A549 (cell line): ENCODE results near the gene TGFBR2. TPM values are rescaled to one million over a fixed set of nuclear protein-coding genes. Genes with fewer than 3 reads are reported as not detected.

Source experiments
- ATAC-seq, 2 experiments: fragments of 200-7000 bp in 1 of 2; fragments of >200 bp in 1 of 2; cut with Nextera tagmentation in 1 of 2; cut with Tn5 transposase in 1 of 2; 3 replicates each; pipeline versions ENCODE4 v1.8.0 to v1.9.1; 2018 to 2020; ENCODE audit warnings: mild to moderate bottlenecking in 1 of 2, moderate library complexity in 1 of 2
- CTCF ChIA-PET: fragments of 300-600 bp; sonication (Branson Sonifier 250); formaldehyde crosslinking; extraction: SDS; loops from one replicate; lab custom pipeline; 2021; ENCODE audit warnings: antibody characterized with exemption, inconsistent platforms; lab: Yijun Ruan, JAX
- POLR2A ChIA-PET: fragments of 350-600 bp; formaldehyde crosslinking; extraction: SDS; loops from one replicate; lab custom pipeline; 2021; ENCODE audit warnings: antibody characterized with exemption, inconsistent platforms; lab: Yijun Ruan, JAX
- DNase-seq, 2 experiments: peaks; one replicate each; pipeline versions ENCODE4 v3.0.0 to v3.0.0-alpha.2; 2011 to 2016; ENCODE audit warnings: low read depth in 1 of 2, low spot score in 1 of 2
- FAIRE-seq: peaks from 2 replicates; lab custom pipeline; 2011; peaks lifted over from hg19 to GRCh38; lab: Jason Lieb, UNC
- H3K27ac ChIP-seq, 2 experiments: fragments of >200 bp; sonication (Bioruptor Twin); formaldehyde crosslinking; 3 replicates each; pipeline ENCODE4 v1.5.1; 2016 to 2017
- H3K4me1 ChIP-seq: fragments of >200 bp; sonication (Bioruptor Twin); formaldehyde crosslinking; 3 replicates; pipeline ENCODE4 v1.6.1; 2016
- H3K4me2 ChIP-seq: fragments of >200 bp; sonication (Bioruptor Twin); formaldehyde crosslinking; 3 replicates; pipeline ENCODE4 v1.6.1; 2016
- H3K4me3 ChIP-seq: fragments of >200 bp; sonication (Bioruptor Twin); formaldehyde crosslinking; 3 replicates; pipeline ENCODE4 v1.5.1; 2016
- H3K9me3 ChIP-seq: fragments of >200 bp; sonication (Bioruptor Twin); formaldehyde crosslinking; 3 replicates; pipeline ENCODE4 v1.6.1; 2016
- ATOH8 ChIP-seq: fragments of 250-450 bp; sonication (Bioruptor Pico); IDR thresholded peaks from 2 replicates; pipeline ENCODE4 v1.5.0; 2020; ENCODE audit warnings: low read depth, mild to moderate bottlenecking, moderate library complexity
- BHLHE40 ChIP-seq: IDR thresholded peaks from 2 replicates; pipeline ENCODE4 v1.6.1; 2012; ENCODE audit warnings: low read depth, low read length, inconsistent platforms
- CEBPB ChIP-seq, 2 experiments: fragments of >200 bp in 1 of 2; sonication (Bioruptor Twin) in 1 of 2; formaldehyde crosslinking in 1 of 2; IDR thresholded peaks; 2 replicates each; pipeline ENCODE4 v1.6.1; 2012 to 2016
- CHD2 ChIP-seq: fragments of 150-350 bp; IDR thresholded peaks from 2 replicates; pipeline ENCODE4 v1.6.1; 2014; ENCODE audit warnings: low read length; ENCODE audit not compliant: partially characterized antibody
- E2F6 ChIP-seq: IDR thresholded peaks from 2 replicates; pipeline ENCODE4 v1.6.1; 2012; ENCODE audit warnings: low read depth, borderline replicate concordance
- EHF ChIP-seq: fragments of 250-450 bp; sonication (Bioruptor Pico); IDR thresholded peaks from 2 replicates; pipeline ENCODE4 v1.5.0; 2020; ENCODE audit warnings: mild to moderate bottlenecking
- EHMT2 ChIP-seq: fragments of 200-600 bp; sonication (generic); IDR thresholded peaks from 2 replicates; pipeline ENCODE4 v1.6.1; 2016; ENCODE audit warnings: antibody characterized with exemption, low read depth, mild to moderate bottlenecking, moderate library complexity
- ELK1 ChIP-seq: fragments of 150-350 bp; IDR thresholded peaks from 2 replicates; pipeline ENCODE4 v1.6.1; 2014; ENCODE audit warnings: low read depth, mild to moderate bottlenecking, low read length
- EP300 ChIP-seq, 2 experiments: fragments of >200 bp; sonication (Bioruptor Twin); formaldehyde crosslinking; IDR thresholded peaks; 2 replicates in 1 of 2; 3 replicates in 1 of 2; pipeline ENCODE4 v1.6.1; 2016 to 2017
- ESRRA ChIP-seq: fragments of 150-350 bp; IDR thresholded peaks from 2 replicates; pipeline ENCODE4 v1.6.1; 2014; ENCODE audit warnings: mild to moderate bottlenecking, low read length, borderline replicate concordance
- FOSB ChIP-seq: fragments of 250-450 bp; sonication (Bioruptor Pico); IDR thresholded peaks from 2 replicates; pipeline ENCODE4 v1.5.0; 2020; ENCODE audit warnings: mild to moderate bottlenecking, moderate library complexity
- HDAC2 ChIP-seq: fragments of 200-600 bp; sonication (generic); IDR thresholded peaks from 2 replicates; pipeline ENCODE4 v1.6.1; 2016
- HEYL ChIP-seq: fragments of 250-450 bp; sonication (Bioruptor Pico); IDR thresholded peaks from 2 replicates; pipeline ENCODE4 v1.8.0; 2021; ENCODE audit warnings: mild to moderate bottlenecking, moderate library complexity
- HOXB13 ChIP-seq: fragments of 250-450 bp; sonication (Bioruptor Pico); IDR thresholded peaks from 2 replicates; pipeline ENCODE4 v1.5.0; 2020; ENCODE audit warnings: low read depth, mild to moderate bottlenecking, moderate library complexity
- JUN ChIP-seq, 2 experiments: fragments of >200 bp; sonication (Bioruptor Twin); formaldehyde crosslinking; IDR thresholded peaks; 2 replicates in 1 of 2; 3 replicates in 1 of 2; pipeline ENCODE4 v1.6.1; 2016 to 2017
- MAFK ChIP-seq: fragments of 450-650 bp; IDR thresholded peaks from 2 replicates; pipeline ENCODE4 v1.6.1; 2014; ENCODE audit not compliant: partially characterized antibody
- MAZ ChIP-seq: fragments of 150-350 bp; IDR thresholded peaks from 2 replicates; pipeline ENCODE4 v1.6.1; 2014; ENCODE audit warnings: antibody characterized with exemption, low read depth, low read length, borderline replicate concordance
- MYC ChIP-seq: IDR thresholded peaks from 2 replicates; pipeline ENCODE4 v1.6.1; 2012; ENCODE audit warnings: mild to moderate bottlenecking, inconsistent platforms, low read length, improper control_type of control experiment, borderline replicate concordance
- NPAS2 ChIP-seq: fragments of 250-450 bp; sonication (Bioruptor Pico); IDR thresholded peaks from 2 replicates; pipeline ENCODE4 v1.8.0; 2022; ENCODE audit warnings: mild to moderate bottlenecking, moderate library complexity, borderline replicate concordance
- PHF8 ChIP-seq: fragments of 200-600 bp; sonication (generic); IDR thresholded peaks from 2 replicates; pipeline ENCODE4 v1.6.1; 2016; ENCODE audit warnings: low read depth, mild to moderate bottlenecking, antibody characterized with exemption, moderate library complexity, borderline replicate concordance
- POLR2A ChIP-seq: IDR thresholded peaks from 2 replicates; pipeline ENCODE4 v1.6.1; 2012; ENCODE audit warnings: mild to moderate bottlenecking, low read length
- POLR2AphosphoS2 ChIP-seq: conservative IDR thresholded peaks from 2 replicates; pipeline ENCODE4 v1.6.1; 2012; ENCODE audit warnings: low read length, improper control_type of control experiment, inconsistent platforms
- RAD21 ChIP-seq, 2 experiments: fragments of >200 bp in 1 of 2; sonication (Bioruptor Twin) in 1 of 2; formaldehyde crosslinking in 1 of 2; IDR thresholded peaks in 1 of 2; conservative IDR thresholded peaks in 1 of 2; 2 replicates in 1 of 2; 3 replicates in 1 of 2; pipeline ENCODE4 v1.6.1; 2012 to 2018; ENCODE audit warnings: inconsistent platforms in 1 of 2
- RCOR1 ChIP-seq: fragments of 150-350 bp; IDR thresholded peaks from 2 replicates; pipeline ENCODE4 v1.6.1; 2014; ENCODE audit warnings: antibody characterized with exemption, low read length, low read depth
- REST ChIP-seq: fragments of 200-600 bp; sonication (generic); IDR thresholded peaks from 2 replicates; pipeline ENCODE4 v1.6.1; 2016; ENCODE audit warnings: antibody characterized with exemption, mild to moderate bottlenecking, moderate library complexity
- RNF2 ChIP-seq: fragments of 200-600 bp; sonication (generic); IDR thresholded peaks from 2 replicates; pipeline ENCODE4 v1.6.1; 2016; ENCODE audit warnings: low read depth, mild to moderate bottlenecking, antibody characterized with exemption, moderate library complexity, borderline replicate concordance
- SREBF2 ChIP-seq: fragments of 450-650 bp; IDR thresholded peaks from 2 replicates; pipeline ENCODE4 v1.6.1; 2014; ENCODE audit warnings: mild to moderate bottlenecking, moderate library complexity
- ZC3H11A ChIP-seq: fragments of 450-650 bp; IDR thresholded peaks from 2 replicates; pipeline ENCODE4 v1.6.1; 2014; ENCODE audit warnings: antibody characterized with exemption, mild to moderate bottlenecking
- ZNF302 ChIP-seq: fragments of 250-450 bp; sonication (Bioruptor Pico); IDR thresholded peaks from 2 replicates; pipeline ENCODE4 v1.9.0; 2021; ENCODE audit warnings: inconsistent platforms, mild to moderate bottlenecking, moderate library complexity
- ZSCAN20 ChIP-seq: fragments of 250-450 bp; sonication (Bioruptor Pico); IDR thresholded peaks from 2 replicates; pipeline ENCODE4 v1.8.0; 2022; ENCODE audit warnings: mild to moderate bottlenecking, moderate library complexity
- WGBS: methylation state at CpG from one replicate; pipeline ENCODE4 v1.1.6; 2017; ENCODE audit errors: missing lambda C conversion rate; 5-methylcytosine and 5-hydroxymethylcytosine counted together
- polyA plus RNA-seq, 4 experiments: library from polyadenylated mRNA; depleted of rRNA in 3 of 4; stranded (reverse); fragments of >200 nt; fragmentation: RNase III in 1 of 4; extraction: RNeasy Plus Mini Kit Qiagen cat#74134 plus additional on column Dnase treatment in 1 of 4; gene quantifications; 2 replicates in 3 of 4; 3 replicates in 1 of 4; pipeline ENCODE4 v1.2.3, GENCODE V29; 2011 to 2017

Gene TGFBR2
- polyA plus RNA-seq, 2 of the 4 experiments (the other 2 are of a cell fraction) = 48.5 to 97.4 TPM

- 0 out of 3 replicates have a peak, but pooled peaks cover 5% of the 10 kb centered on the region for H3K9me3 ChIP-seq
- no peak overlapping the region for H3K4me3 ChIP-seq
- peaks cover 78% of the 10 kb centered on the region for H3K4me1 ChIP-seq
- H3K4me2 ChIP-seq = peak overlapping the region; percentile 55; the same call in 2 of the 3 replicates
- no peak for DNase-seq
- POLR2A ChIA-PET = no interaction called here
- peak overlapping the region; percentile 53 to 96 for H3K27ac ChIP-seq
- 68% methylated on average over 2 of the region's 2 CpGs for whole genome bisulfite sequencing
- no peak for ATAC-seq
- FAIRE-seq = no peak
- TF ChIP-seq EP300 (IDR thresholded peaks at IDR 0.05) (no peak), EHF (no peak), BHLHE40 (no peak), ESRRA (no peak), REST (no peak), MAFK (no peak), RNF2 (no peak), RAD21 (conservative IDR thresholded peaks at IDR 0.05 in 1 of 2, IDR thresholded peaks at IDR 0.05 in 1 of 2) (no peak)
- CTCF ChIA-PET = interaction anchor here (0.7 kb wide), 2 partner anchors 8 to 220 kb away, joined by 4 to 5 read pairs; no protein-coding TSS in a partner anchor
Measured at GRCh38 chr3:30630238-30631030, 24.0 kb downstream of the TGFBR2 start.

- peak overlapping the region; percentile 55 for H3K4me2 ChIP-seq
- no peak overlapping the region for H3K4me3 ChIP-seq
- H3K27ac ChIP-seq = peak overlapping the region; percentile 53 to 96
- POLR2A ChIA-PET = no interaction called here
- FAIRE-seq (no peak), DNase-seq (peak in 1 of 2 experiments; percentile 41), ATAC-seq (peak; percentile 47 to 59; a peak in 4 of 6 replicates)
- H3K4me1 ChIP-seq = peaks cover 69% of the 10 kb centered on the region
- 55% methylated on average over 7 of the region's 7 CpGs for WGBS
- 0 out of 3 replicates have a peak, but pooled peaks cover 5% of the 10 kb centered on the region for H3K9me3 ChIP-seq
- CTCF ChIA-PET = interaction anchor here (0.7 to 1.1 kb wide), 4 partner anchors 8 to 221 kb away, joined by 3 to 5 read pairs (median 4); no protein-coding TSS in a partner anchor
- TF ChIP-seq FOSB (no peak), HOXB13 (CRISPR knock-in tag) (no peak), HDAC2 (no peak), RAD21 (conservative IDR thresholded peaks at IDR 0.05 in 1 of 2, IDR thresholded peaks at IDR 0.05 in 1 of 2) (0 out of 5 replicates have a peak, but pooled peaks of 1 of the 2 experiments have one; percentile 1), E2F6 (no peak), HEYL (no peak), MAZ (no peak), SREBF2 (no peak), EHMT2 (no peak), RCOR1 (no peak), NPAS2 (CRISPR knock-in tag) (no peak), ATOH8 (CRISPR knock-in tag) (no peak), MYC (no peak), JUN (IDR thresholded peaks at IDR 0.05) (peak in 1 of 2 experiments; percentile 48; a peak in 1 of 5 replicates), ZC3H11A (no peak), ZNF302 (CRISPR knock-in tag) (no peak), POLR2A (no peak), CEBPB (IDR thresholded peaks at IDR 0.05) (peak; percentile 44 to 47; a peak in 1 of 4 replicates), POLR2AphosphoS2 (no peak), PHF8 (no peak), BHLHE40 (no peak), ZSCAN20 (CRISPR knock-in tag) (no peak), ELK1 (no peak), CHD2 (no peak)
Measured at GRCh38 chr3:30631243-30631904, 25.0 kb downstream of the TGFBR2 start.
